Right atrium auricular region (tissue), 2 donors: ENCODE data around the gene POLR1A. TPM values are rescaled to one million over a fixed set of nuclear protein-coding genes. Genes with fewer than 3 reads are reported as not detected.

Experiments used
- DNase-seq: peaks from one replicate; pipeline ENCODE4 v3.0.0-alpha.2; 2019; ENCODE audit warnings: low spot score
- H3K27ac ChIP-seq, 2 donors: fragments of 200-600 bp; sonication (generic); 1 replicate in 1 of 2; 2 replicates in 1 of 2; pipeline ENCODE4 v1.5.1; 2016 to 2019
- H3K27me3 ChIP-seq, 2 donors: fragments of 200-600 bp; sonication (generic); one replicate each; pipeline versions ENCODE4 v1.5.1 to v1.6.0; 2017 to 2019
- H3K36me3 ChIP-seq: fragments of 200-600 bp; sonication (generic); one replicate; pipeline ENCODE4 v1.5.1; 2016
- H3K4me1 ChIP-seq, 2 donors: fragments of 200-600 bp; sonication (generic); one replicate each; pipeline versions ENCODE4 v1.5.1 to v1.6.0; 2017 to 2019
- H3K4me3 ChIP-seq, 2 donors: fragments of 200-600 bp; sonication (generic); 1 replicate in 1 of 2; 2 replicates in 1 of 2; pipeline ENCODE4 v1.5.1; 2017 to 2019; ENCODE audit warnings: mild to moderate bottlenecking in 1 of 2, moderate library complexity in 1 of 2
- H3K9me3 ChIP-seq, 2 donors: fragments of 200-600 bp; sonication (generic); one replicate each; pipeline ENCODE4 v1.5.1; 2019
- total RNA-seq, 2 donors: library from RNA; depleted of rRNA; stranded (reverse); fragments of >200 nt; gene quantifications; one replicate each; pipeline ENCODE4 v1.1.0, GENCODE V29; 2016
- TF ChIP-seq, protein P1 (sequence below), 2 donors: fragments of 200-600 bp; sonication (generic); IDR thresholded peaks; one replicate each; pipeline ENCODE4 v1.5.1; 2019; ENCODE audit warnings: antibody characterized with exemption in 2 of 2

POLR1A gene
- total RNA-seq, 2 donors from 2014 or later = 14.1 to 20.6 TPM

DNA sequence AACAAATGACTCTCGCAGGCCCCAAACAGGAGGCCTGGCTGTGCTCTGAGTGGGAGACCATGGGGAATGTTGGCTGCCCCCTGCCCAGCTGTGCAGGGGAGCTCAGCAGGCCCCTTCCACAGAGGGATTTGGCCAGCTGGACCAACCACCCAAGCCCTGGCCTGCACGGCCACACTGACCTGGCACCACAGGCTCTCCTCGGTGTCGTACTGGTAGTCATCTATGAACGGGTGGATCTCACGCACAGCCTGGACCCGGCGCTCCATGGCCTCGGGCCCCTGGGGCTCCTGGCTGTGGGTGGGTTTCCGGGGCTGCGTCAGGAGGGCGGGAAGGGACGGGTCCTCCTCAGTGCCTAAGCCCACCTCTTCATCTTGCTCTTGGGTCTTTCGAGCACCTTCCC lies 74.5 kb downstream of the POLR1A start:
- no peak overlapping the region for H3K27ac ChIP-seq
- TF ChIP-seq, protein P1, sequence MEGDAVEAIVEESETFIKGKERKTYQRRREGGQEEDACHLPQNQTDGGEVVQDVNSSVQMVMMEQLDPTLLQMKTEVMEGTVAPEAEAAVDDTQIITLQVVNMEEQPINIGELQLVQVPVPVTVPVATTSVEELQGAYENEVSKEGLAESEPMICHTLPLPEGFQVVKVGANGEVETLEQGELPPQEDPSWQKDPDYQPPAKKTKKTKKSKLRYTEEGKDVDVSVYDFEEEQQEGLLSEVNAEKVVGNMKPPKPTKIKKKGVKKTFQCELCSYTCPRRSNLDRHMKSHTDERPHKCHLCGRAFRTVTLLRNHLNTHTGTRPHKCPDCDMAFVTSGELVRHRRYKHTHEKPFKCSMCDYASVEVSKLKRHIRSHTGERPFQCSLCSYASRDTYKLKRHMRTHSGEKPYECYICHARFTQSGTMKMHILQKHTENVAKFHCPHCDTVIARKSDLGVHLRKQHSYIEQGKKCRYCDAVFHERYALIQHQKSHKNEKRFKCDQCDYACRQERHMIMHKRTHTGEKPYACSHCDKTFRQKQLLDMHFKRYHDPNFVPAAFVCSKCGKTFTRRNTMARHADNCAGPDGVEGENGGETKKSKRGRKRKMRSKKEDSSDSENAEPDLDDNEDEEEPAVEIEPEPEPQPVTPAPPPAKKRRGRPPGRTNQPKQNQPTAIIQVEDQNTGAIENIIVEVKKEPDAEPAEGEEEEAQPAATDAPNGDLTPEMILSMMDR (IDR thresholded peaks at IDR 0.05) = no peak
- no peak overlapping the region for H3K4me3 ChIP-seq
- H3K9me3 ChIP-seq = no peaks in the 10 kb centered on the region
- H3K36me3 ChIP-seq = peaks cover 63% of the 10 kb centered on the region
- H3K27me3 ChIP-seq = no peaks in the 10 kb centered on the region
- peaks cover 0 to 46% of the 10 kb centered on the region in 2 donors for H3K4me1 ChIP-seq
- DNase-seq = no peak

DNA sequence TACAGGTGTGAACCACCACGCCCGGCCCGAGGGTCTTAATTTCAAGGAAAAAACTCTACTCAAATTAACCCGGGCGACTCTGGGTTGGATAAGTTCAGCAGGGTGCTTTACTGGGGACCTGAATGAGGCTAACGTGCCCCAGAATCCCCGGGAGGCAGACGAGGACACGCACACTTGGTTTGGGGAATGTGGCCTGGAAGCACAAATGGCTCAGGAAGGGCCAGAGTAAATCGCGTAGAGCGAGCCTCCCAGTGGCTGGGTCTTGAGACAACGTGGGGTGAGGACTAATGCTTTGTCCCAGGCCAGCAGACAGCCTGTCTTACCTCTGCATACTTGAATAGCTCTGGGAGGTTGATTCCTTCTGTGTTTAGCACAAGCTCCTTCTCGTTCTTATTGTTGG lies 75.8 kb downstream of the POLR1A start:
- Histone ChIP-seq H3K4me1 (peaks cover 0 to 33% of the 10 kb centered on the region in 2 donors), H3K27ac (no peak overlapping the region), H3K9me3 (no peaks in the 10 kb centered on the region), H3K36me3 (peaks cover 63% of the 10 kb centered on the region), H3K4me3 (no peak overlapping the region), H3K27me3 (no peaks in the 10 kb centered on the region)
- DNase-seq = no peak
- TF ChIP-seq, protein P1 (IDR thresholded peaks at IDR 0.05) = no peak

DNA sequence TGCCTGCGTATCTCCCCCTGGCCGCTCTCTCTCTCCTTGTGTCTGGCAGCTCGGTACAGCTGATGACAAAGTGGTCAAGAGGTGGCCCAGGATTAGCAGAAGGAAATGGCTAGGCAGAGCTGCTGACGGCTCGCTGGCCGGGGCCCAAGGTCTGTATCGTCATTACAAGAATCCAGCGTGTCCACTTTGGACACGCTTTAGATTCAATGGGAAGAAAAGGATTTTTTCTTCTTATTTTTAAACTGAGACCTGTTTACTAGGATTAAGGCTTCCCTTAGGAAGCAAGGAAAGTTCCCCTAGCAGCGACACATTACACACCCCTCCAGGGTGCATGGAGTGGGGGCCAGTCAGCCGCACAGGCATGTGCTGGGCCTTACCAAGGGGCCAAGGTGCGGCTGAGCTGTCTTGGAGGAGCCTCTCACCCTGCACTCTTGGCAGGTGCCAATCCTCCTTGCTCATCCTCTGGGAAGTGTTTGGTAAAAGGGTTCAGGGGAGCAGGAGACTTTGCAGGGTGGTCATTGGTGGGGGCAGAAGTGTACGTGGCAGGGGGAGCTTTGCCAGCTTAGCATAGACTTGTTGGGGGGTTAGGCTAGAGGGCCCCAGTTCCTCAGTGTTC lies 76.8 kb downstream of the POLR1A start:
- Histone ChIP-seq H3K4me1 (peaks cover 0 to 28% of the 10 kb centered on the region in 2 donors), H3K4me3 (no peak overlapping the region), H3K27ac (peak overlapping the region; percentile 64 to 71), H3K36me3 (peaks cover 63% of the 10 kb centered on the region), H3K9me3 (no peaks in the 10 kb centered on the region), H3K27me3 (no peaks in the 10 kb centered on the region)
- TF ChIP-seq, protein P1 (IDR thresholded peaks at IDR 0.05) = no peak
- peak; percentile 95 for DNase-seq

DNA sequence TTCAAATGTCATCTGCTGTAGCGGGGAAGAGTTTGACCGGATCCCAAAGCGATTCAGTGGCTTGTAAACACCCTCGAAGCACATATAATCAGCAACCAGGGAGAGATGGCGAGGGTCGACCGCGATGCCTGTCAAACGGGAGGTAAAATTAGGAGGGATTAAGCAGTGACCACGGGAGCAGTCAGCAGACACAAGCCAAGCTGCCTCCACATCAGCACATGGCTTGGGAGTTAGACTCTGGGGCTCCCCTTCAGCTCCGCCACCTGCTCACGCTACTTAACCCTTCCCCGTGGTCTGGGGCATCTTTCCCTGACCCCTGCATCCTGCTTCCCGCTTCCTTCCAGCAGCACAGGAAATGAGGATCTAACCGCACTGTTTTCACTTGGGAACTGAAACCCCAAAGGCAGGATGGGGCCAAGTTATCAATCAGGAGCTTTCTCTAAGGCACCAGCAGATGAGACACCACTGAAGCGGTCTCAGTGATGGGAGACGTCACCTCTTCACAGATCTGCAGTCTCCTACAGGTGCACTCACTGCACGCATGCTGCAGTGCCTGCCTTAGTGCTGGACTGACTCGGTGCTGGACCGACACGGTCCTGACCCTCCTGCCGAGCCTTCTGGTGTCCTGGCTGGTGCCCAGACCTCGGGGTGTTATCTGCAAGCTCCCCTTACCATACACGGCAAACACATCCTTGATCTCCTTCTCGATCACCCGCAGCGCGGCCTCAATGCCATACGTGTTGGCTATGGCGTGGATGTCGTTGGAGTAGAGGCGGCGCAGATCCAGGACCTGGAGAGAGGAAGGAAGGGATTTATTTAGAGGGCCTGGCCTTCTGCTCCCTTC lies 77.5 kb downstream of the POLR1A start:
- Histone ChIP-seq H3K9me3 (no peaks in the 10 kb centered on the region), H3K27ac (peak overlapping the region; percentile 64 to 71), H3K4me1 (peaks cover 0 to 28% of the 10 kb centered on the region in 2 donors), H3K36me3 (peaks cover 57% of the 10 kb centered on the region), H3K27me3 (no peaks in the 10 kb centered on the region), H3K4me3 (no peak overlapping the region)
- TF ChIP-seq, protein P1 (IDR thresholded peaks at IDR 0.05) = no peak
- no peak for DNase-seq

DNA sequence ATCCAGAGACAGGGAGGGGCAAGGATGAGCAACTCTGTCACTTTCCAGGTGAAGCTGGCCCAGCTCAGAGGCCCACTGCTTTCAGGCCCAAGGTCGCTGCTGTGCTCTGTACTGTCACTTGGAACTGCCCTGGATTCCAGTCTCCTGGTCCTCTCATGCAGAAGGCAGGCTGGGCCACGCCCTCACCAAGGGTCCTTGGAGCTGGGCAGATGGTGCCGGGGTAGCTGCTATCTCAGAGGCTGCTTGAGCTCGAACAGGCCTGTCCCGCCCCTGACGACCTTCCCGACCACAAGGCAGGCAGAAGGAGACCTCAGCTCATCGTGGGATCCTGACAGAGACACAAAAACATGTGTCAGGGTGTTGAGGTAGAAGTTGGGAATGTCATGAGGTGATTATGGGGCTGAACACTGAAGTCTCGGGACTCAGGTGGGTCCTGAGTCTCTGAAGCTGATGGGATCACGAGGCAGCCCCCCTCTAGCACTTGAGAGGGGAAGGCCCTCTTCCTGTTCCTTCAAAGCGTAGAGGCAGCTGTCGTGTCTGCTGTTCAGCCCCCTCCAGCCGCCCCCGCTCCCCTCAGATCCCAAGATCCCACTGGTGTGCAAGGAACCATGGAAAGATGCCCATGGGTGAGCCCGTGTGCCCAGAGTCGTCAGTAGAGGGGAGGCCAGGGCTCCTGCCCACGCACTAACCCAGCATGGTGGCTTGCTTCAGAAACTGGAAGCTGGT lies 78.3 kb downstream of the POLR1A start:
- Histone ChIP-seq H3K4me1 (peaks cover 0 to 28% of the 10 kb centered on the region in 2 donors), H3K9me3 (no peaks in the 10 kb centered on the region), H3K27me3 (no peaks in the 10 kb centered on the region), H3K36me3 (peaks cover 49% of the 10 kb centered on the region), H3K4me3 (no peak overlapping the region), H3K27ac (no peak overlapping the region)
- TF ChIP-seq, protein P1 (IDR thresholded peaks at IDR 0.05) = no peak
- no peak for DNase-seq
